Kidney (tissue), 14 donors: ENCODE measurements around the gene NR2F6. TPM values are rescaled to one million over a fixed set of nuclear protein-coding genes. Genes with fewer than 3 reads are reported as not detected.

Source experiments
- DNase-seq, 5 donors: peaks; one replicate each; pipeline ENCODE4 v3.0.0-alpha.2; 2013 to 2020
- FAIRE-seq: peaks from 2 replicates; lab custom pipeline; 2012; peaks lifted over from hg19 to GRCh38; lab: Jason Lieb, UNC
- H3K27ac ChIP-seq, 2 donors: one replicate each; pipeline ENCODE4 v1.7.0; 2013; ENCODE audit warnings: low read depth in 2 of 2, low read length in 2 of 2, inconsistent platforms in 1 of 2
- H3K27me3 ChIP-seq: one replicate; pipeline ENCODE4 v1.7.1; 2013; ENCODE audit warnings: low read length, inconsistent platforms; ENCODE audit not compliant: control insufficient read depth, insufficient read depth
- H3K36me3 ChIP-seq, 3 donors: one replicate each; pipeline versions ENCODE4 v1.7.0 to v1.7.1; 2013; ENCODE audit warnings: low read length in 3 of 3, control low read depth in 1 of 3, inconsistent platforms in 1 of 3; ENCODE audit not compliant: insufficient read depth in 3 of 3, control insufficient read depth in 2 of 3
- H3K4me1 ChIP-seq, 3 donors: one replicate each; pipeline versions ENCODE4 v1.7.0 to v1.7.1; 2013; ENCODE audit warnings: low read length in 3 of 3, inconsistent platforms in 1 of 3, low read depth in 1 of 3; ENCODE audit not compliant: control insufficient read depth in 2 of 3, insufficient read depth in 2 of 3
- H3K4me3 ChIP-seq, 3 donors: one replicate each; pipeline versions ENCODE4 v1.7.0 to v1.8.1; 2013; ENCODE audit warnings: low read length in 3 of 3, control low read depth in 1 of 3, inconsistent platforms in 1 of 3
- H3K9ac ChIP-seq, 3 donors: one replicate each; pipeline versions ENCODE4 v1.7.0 to v1.7.1; 2013; ENCODE audit warnings: low read length in 3 of 3, control low read depth in 1 of 3, inconsistent platforms in 1 of 3
- H3K9me3 ChIP-seq, 3 donors: one replicate each; pipeline versions ENCODE4 v1.7.0 to v1.7.1; 2013; ENCODE audit warnings: low read length in 3 of 3, control low read depth in 1 of 3, inconsistent platforms in 1 of 3; ENCODE audit not compliant: control insufficient read depth in 2 of 3, insufficient read depth in 1 of 3
- CTCF ChIP-seq: IDR thresholded peaks from 3 replicates; pipeline ENCODE4 v1.5.1; 2012; ENCODE audit warnings: mild to moderate bottlenecking, moderate library complexity, borderline replicate concordance; ENCODE audit not compliant: insufficient read depth; ENCODE audit errors: extremely low read depth
- intact Hi-C: fragments of 100-400 bp; cut with DNase I; formaldehyde crosslinking; loops from one replicate; pipeline ENCODE4 v1.11.1; 2022
- polyA plus RNA-seq: library from polyadenylated mRNA; stranded (reverse); fragments of 350-450 nt; fragmentation: Illumina TruSeq; extraction: RNeasy Lipid Tissue Mini Kit (QIAGEN cat#74804); gene quantifications from one replicate; pipeline ENCODE4 v1.2.3, GENCODE V29; 2014; ENCODE audit warnings: low read depth, low replicate concordance; ENCODE audit not compliant: insufficient read depth
- total RNA-seq: library from RNA; stranded (reverse); fragmentation: NEBNext Ultra II Directional; extraction: Animal tissue kit (Norgen Biotek cat#: 25700); gene quantifications from one replicate; pipeline ENCODE4 v1.2.1, GENCODE V29; 2021
- donor health status: control.
- donor health status: control.
- donor health status: control.
- donor health status: control.
- donor health status: control.
- donor health status: DM: yes; HTN: yes; CAD: no.
- donor health status: Normal renal cell carcinoma (clear cell type).

Gene NR2F6
- total and polyA plus RNA-seq, 2 donors from 2014 or later: 46.8 to 60.2 TPM

- peak overlapping the region; percentile 30 to 81 (median 69) for H3K9ac ChIP-seq
- FAIRE-seq (no peak), DNase-seq (peak; percentile 31 to 87 (median 54))
- intact Hi-C loops: no loop called here
- TF ChIP-seq CTCF: no peak
- peak overlapping the region; percentile 87 to 88 for H3K27ac ChIP-seq
- peak overlapping the region; percentile 69 to 86 (median 82) for H3K4me3 ChIP-seq
- H3K27me3 ChIP-seq: no peaks in the 10 kb centered on the region
- peaks cover 2 to 30% (median 28%) of the 10 kb centered on the region in 3 donors for H3K4me1 ChIP-seq
- no peaks in the 10 kb centered on the region for H3K9me3 ChIP-seq
- peaks cover 0 to 8% (median 0%) of the 10 kb centered on the region in 3 donors for H3K36me3 ChIP-seq
These were observed 1.7 kb downstream of the NR2F6 start for GRCh38 chr19:17243830-17244617.

- H3K36me3 ChIP-seq: peaks cover 0 to 12% (median under 1%) of the 10 kb centered on the region in 3 donors
- DNase-seq (peak in 4 of 5 donors; percentile 22 to 59 (median 46)), FAIRE-seq (no peak)
- intact Hi-C loops: no loop called here
- H3K4me1 ChIP-seq: peaks cover 2 to 28% (median 27%) of the 10 kb centered on the region in 3 donors
- TF ChIP-seq CTCF: no peak
- H3K27ac ChIP-seq: peak overlapping the region; percentile 87 to 88
- H3K27me3 ChIP-seq: no peaks in the 10 kb centered on the region
- peak overlapping the region; percentile 69 to 86 (median 82) for H3K4me3 ChIP-seq
- H3K9ac ChIP-seq: peak overlapping the region in 1 of 3 donors; percentile 81
- no peaks in the 10 kb centered on the region for H3K9me3 ChIP-seq
These were observed 2.4 kb downstream of the NR2F6 start for GRCh38 chr19:17243211-17243829.

GRCh38 chr19:17242431-17243208, 3.1 kb downstream of the NR2F6 start:
- Histone ChIP-seq H3K4me1 (peaks cover 2 to 24% (median 22%) of the 10 kb centered on the region in 3 donors), H3K9me3 (no peaks in the 10 kb centered on the region), H3K27me3 (no peaks in the 10 kb centered on the region), H3K9ac (peak overlapping the region in 2 of 3 donors; percentile 46 to 81), H3K36me3 (peaks cover 0 to 16% (median 3%) of the 10 kb centered on the region in 3 donors), H3K4me3 (peak overlapping the region in 2 of 3 donors; percentile 82 to 86), H3K27ac (peak overlapping the region; percentile 13 to 88)
- no peak for FAIRE-seq
- peak in 4 of 5 donors; percentile 78 to 88 (median 82) for DNase-seq
- intact Hi-C loops: no loop called here
- TF ChIP-seq CTCF: no peak
